Activated CD4-positive, alpha-beta T cell treated with anti-CD3 and anti-CD28 coated beads, Interleukin-2, amount 10 ng/mL, durations not matched to agents 7 days and 5 days (primary cell): ENCODE measurements around the gene PHOSPHO1. TPM values are rescaled to one million over a fixed set of nuclear protein-coding genes. Genes with fewer than 3 reads are reported as not detected.
"Not testable (repeated sequence)": the region's sequence is repeated elsewhere in the genome, so short reads cannot be mapped to it uniquely, and the experiment has no call there.

Experiments used
- CTCF ChIA-PET: fragments of 350-600 bp; sonication (Branson Sonifier 250); formaldehyde crosslinking; loops from one replicate; lab custom pipeline; 2021; ENCODE audit warnings: antibody characterized with exemption; lab: Charles Lee
- POLR2A ChIA-PET: fragments of 350-600 bp; sonication (Branson Sonifier 250); formaldehyde crosslinking; loops from one replicate; lab custom pipeline; 2021; ENCODE audit warnings: antibody characterized with exemption; lab: Charles Lee
- DNase-seq: peaks from one replicate; pipeline ENCODE4 v3.0.0-alpha.2; 2020
- H3K27ac Mint-ChIP-seq: one replicate; pipeline ENCODE4 v1.8.0; 2021; ENCODE audit warnings: mild to moderate bottlenecking, moderate library complexity, mixed read lengths
- H3K27me3 Mint-ChIP-seq: one replicate; pipeline ENCODE4 v1.8.0; 2021; ENCODE audit warnings: mixed read lengths
- H3K36me3 Mint-ChIP-seq: one replicate; pipeline ENCODE4 v1.8.0; 2021; ENCODE audit warnings: low read depth, mixed read lengths
- H3K4me1 Mint-ChIP-seq: one replicate; pipeline ENCODE4 v1.8.0; 2021; ENCODE audit warnings: mixed read lengths
- H3K4me3 Mint-ChIP-seq: one replicate; pipeline ENCODE4 v1.8.0; 2021; ENCODE audit warnings: mild to moderate bottlenecking, moderate library complexity, mixed read lengths
- H3K9me3 Mint-ChIP-seq: one replicate; pipeline ENCODE4 v1.8.0; 2021; ENCODE audit warnings: mixed read lengths
- total RNA-seq, 2 experiments: library from RNA; stranded (reverse); gene quantifications; one replicate each; pipeline ENCODE4 v1.2.3, GENCODE V29; 2021

Gene PHOSPHO1
- total RNA-seq, 2 experiments from 2014 or later: not detected

GRCh38 chr17:49195751-49196150, 34.8 kb downstream of the PHOSPHO1 start:
- DNase-seq: no peak
- Mint-ChIP-seq H3K27ac (no peak overlapping the region), H3K4me3 (no peak overlapping the region), H3K27me3 (no peaks in the 10 kb centered on the region), H3K36me3 (no peaks in the 10 kb centered on the region), H3K9me3 (no peaks in the 10 kb centered on the region), H3K4me1 (peaks cover 43% of the 10 kb centered on the region)
- ChIA-PET POLR2A (no interaction called here), CTCF (interaction anchor here (1.0 to 2.0 kb wide), 2 partner anchors 13 to 31 kb away, joined by 3 to 9 read pairs; no protein-coding TSS in a partner anchor)

- ChIA-PET CTCF (interaction anchor here (0.7 to 3.4 kb wide), 6 partner anchors 10 to 33 kb away, joined by 3 to 23 read pairs (median 5); partner anchors contain the start of genes ABI3 and GNGT2), POLR2A (interaction anchor here (0.6 kb wide), 2 partner anchors 8 to 20 kb away, joined by 4 to 5 read pairs; no protein-coding TSS in a partner anchor)
- H3K27me3 Mint-ChIP-seq: no peaks in the 10 kb centered on the region
- no peak overlapping the region for H3K27ac Mint-ChIP-seq
- no peaks in the 10 kb centered on the region for H3K9me3 Mint-ChIP-seq
- H3K4me1 Mint-ChIP-seq: peaks cover 51% of the 10 kb centered on the region
- H3K4me3 Mint-ChIP-seq: peak overlapping the region; percentile 47
- H3K36me3 Mint-ChIP-seq: no peaks in the 10 kb centered on the region
- DNase-seq: no peak
These were observed 36.3 kb downstream of the PHOSPHO1 start for GRCh38 chr17:49194297-49194607.

- no peaks in the 10 kb centered on the region for H3K27me3 Mint-ChIP-seq
- no peaks in the 10 kb centered on the region for H3K9me3 Mint-ChIP-seq
- peaks cover 51% of the 10 kb centered on the region for H3K4me1 Mint-ChIP-seq
- POLR2A ChIA-PET: interaction anchor here (0.6 to 0.7 kb wide), 3 partner anchors 8 to 21 kb away, joined by 4 to 8 read pairs (median 5); no protein-coding TSS in a partner anchor
- H3K36me3 Mint-ChIP-seq: no peaks in the 10 kb centered on the region
- peak overlapping the region; percentile 85 for H3K4me3 Mint-ChIP-seq
- H3K27ac Mint-ChIP-seq: peak overlapping the region; percentile 98
- CTCF ChIA-PET: interaction anchor here (0.6 to 3.4 kb wide), 5 partner anchors 10 to 1118 kb away, joined by 3 to 23 read pairs (median 6); partner anchors contain the start of genes ABI3 and GNGT2
- peak; percentile 24 for DNase-seq
These were observed 36.9 kb downstream of the PHOSPHO1 start for GRCh38 chr17:49193513-49194296.

DNA sequence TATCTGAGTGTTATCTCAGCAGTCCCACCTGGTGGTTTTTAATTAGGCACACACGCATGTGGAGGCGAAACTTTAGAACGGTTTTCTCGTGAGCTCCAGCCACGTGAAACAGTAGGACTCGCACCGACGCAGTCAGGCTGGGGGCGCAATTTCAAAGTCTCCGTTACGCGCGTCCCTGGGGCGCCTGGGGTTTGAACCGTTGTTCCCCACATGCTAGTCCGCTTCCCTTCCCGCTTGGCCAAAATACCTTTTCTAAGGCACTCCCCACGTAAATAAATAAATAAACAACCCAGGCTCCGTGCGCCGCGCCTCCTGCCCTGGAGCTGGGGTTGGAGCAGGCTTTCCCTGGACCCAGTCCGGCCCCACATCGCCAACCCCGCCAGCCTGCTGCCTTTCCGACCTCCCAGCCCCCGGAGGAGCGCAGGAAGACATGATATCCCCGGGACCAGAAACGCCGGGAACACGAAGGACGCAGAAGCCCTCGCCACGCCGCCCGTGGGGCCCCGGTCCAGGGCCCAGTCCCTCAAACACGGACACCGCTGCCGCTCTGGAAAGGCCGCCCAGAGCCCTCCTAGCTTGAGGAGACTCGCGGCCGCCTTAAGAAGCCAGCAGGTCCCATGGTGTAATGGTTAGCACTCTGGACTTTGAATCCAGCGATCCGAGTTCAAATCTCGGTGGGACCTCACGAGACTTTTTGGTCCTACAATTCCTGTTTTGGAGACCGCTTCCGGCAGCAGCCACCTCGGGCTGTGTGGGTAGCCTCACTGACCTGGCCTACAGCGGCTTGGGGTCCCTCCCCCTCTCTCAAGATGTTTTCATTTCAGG, 38.5 kb downstream of the PHOSPHO1 start:
- POLR2A ChIA-PET: interaction anchor here (0.6 to 0.7 kb wide), 3 partner anchors 17 to 118 kb away, joined by 3 read pairs; no protein-coding TSS in a partner anchor
- no peaks in the 10 kb centered on the region for H3K27me3 Mint-ChIP-seq
- H3K9me3 Mint-ChIP-seq: peaks cover 2% of the 10 kb centered on the region
- peak overlapping the region; percentile 85 for H3K4me3 Mint-ChIP-seq
- peak; percentile 90 for DNase-seq
- CTCF ChIA-PET: interaction anchor here (1.0 to 3.4 kb wide), 8 partner anchors 9 to 149 kb away, joined by 3 to 23 read pairs (median 4); partner anchors contain the start of genes ABI3 and GNGT2
- H3K4me1 Mint-ChIP-seq: peaks cover 48% of the 10 kb centered on the region
- no peaks in the 10 kb centered on the region for H3K36me3 Mint-ChIP-seq
- H3K27ac Mint-ChIP-seq: peak overlapping the region; percentile 98

DNA sequence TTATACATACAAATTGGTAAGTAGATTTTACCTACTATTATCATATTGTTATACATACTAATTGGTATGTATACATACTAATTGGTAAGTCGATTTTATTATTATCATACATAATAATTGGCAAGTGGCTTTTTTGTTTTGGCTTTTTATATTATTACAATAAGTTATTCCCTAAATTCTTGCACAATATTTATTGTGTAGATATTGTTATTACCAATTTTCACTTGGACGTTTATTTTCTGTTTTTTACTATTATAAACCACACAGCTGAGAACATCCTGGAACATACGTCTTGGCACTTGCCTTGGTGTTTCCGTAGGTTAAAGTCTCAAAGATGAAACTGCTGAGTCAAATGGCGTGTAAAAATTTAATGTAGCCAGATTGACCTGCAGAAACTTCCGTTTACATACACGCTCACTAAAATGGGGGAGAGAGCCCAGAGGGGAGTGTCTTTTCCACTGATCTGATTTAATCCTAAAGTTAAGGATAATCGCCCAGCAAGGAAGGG, 39.1 kb downstream of the PHOSPHO1 start:
- Mint-ChIP-seq H3K4me3 (peak overlapping the region; percentile 85), H3K27ac (peak overlapping the region; percentile 98), H3K36me3 (no peaks in the 10 kb centered on the region), H3K9me3 (peaks cover 4% of the 10 kb centered on the region), H3K27me3 (no peaks in the 10 kb centered on the region), H3K4me1 (peaks cover 45% of the 10 kb centered on the region)
- DNase-seq: no peak
- CTCF ChIA-PET: interaction anchor here (1.2 to 2.2 kb wide), 5 partner anchors 10 to 36 kb away, joined by 3 to 13 read pairs (median 4); no protein-coding TSS in a partner anchor
- POLR2A ChIA-PET: interaction anchor here (0.7 kb wide), 1 partner anchor 119 kb away, joined by 3 read pairs; no protein-coding TSS in a partner anchor

DNA sequence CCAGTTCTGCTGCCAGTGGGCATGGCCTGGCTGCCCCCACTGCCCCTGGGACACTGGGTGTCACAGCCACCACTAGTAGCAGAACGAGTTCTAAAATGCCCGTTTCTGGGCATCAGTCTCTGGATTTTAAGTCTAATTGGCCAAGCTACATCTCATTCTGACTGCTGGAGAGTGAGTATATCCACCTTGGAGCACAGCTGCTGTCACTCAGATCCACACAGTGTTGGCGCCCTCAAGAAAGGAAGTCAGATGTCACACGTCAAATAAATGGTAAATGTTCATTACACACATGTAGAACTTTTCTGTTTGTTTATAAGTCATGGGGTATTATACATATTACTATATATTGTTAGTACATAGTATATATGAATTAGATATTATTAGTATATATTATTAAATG, 39.7 kb downstream of the PHOSPHO1 start:
- Mint-ChIP-seq H3K27ac (no peak overlapping the region), H3K9me3 (peaks cover 9% of the 10 kb centered on the region), H3K4me3 (peak overlapping the region; percentile 22), H3K36me3 (peaks cover 4% of the 10 kb centered on the region), H3K4me1 (peaks cover 42% of the 10 kb centered on the region), H3K27me3 (no peaks in the 10 kb centered on the region)
- CTCF ChIA-PET: interaction anchor here (2.2 to 3.0 kb wide), 2 partner anchors 11 to 34 kb away, joined by 9 to 17 read pairs; no protein-coding TSS in a partner anchor
- DNase-seq: no peak
- POLR2A ChIA-PET: no interaction called here

DNA sequence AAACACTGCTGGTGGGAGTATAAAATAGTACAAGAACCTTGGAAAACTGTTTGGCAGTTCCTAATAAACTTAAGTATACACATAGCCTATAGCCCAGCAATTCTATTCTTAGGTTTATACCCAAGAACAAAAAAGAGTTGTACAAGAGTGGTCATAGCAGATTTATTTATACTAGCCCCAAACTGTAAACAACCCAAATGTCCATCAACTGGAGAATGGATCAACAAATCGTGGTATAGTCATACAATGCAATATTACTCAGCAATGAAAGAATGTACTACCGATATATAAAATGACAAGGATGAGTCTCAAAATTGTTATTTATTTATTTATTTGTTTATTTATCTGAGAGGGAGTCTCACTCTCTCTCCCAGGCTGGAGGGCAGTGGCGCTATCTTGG, 43.3 kb downstream of the PHOSPHO1 start:
- H3K9me3 Mint-ChIP-seq: peaks cover 24% of the 10 kb centered on the region
- POLR2A ChIA-PET: no interaction called here
- no peak for DNase-seq
- no peak overlapping the region for H3K4me3 Mint-ChIP-seq
- no peak overlapping the region for H3K27ac Mint-ChIP-seq
- peaks cover 14% of the 10 kb centered on the region for H3K4me1 Mint-ChIP-seq
- H3K36me3 Mint-ChIP-seq: peaks cover 17% of the 10 kb centered on the region
- CTCF ChIA-PET: no interaction called here
- H3K27me3 Mint-ChIP-seq: peaks cover 4% of the 10 kb centered on the region

GRCh38 chr17:49185381-49185780, 45.2 kb downstream of the PHOSPHO1 start:
- CTCF ChIA-PET: interaction anchor here (0.8 kb wide), 1 partner anchor 23 kb away, joined by 3 read pairs; no protein-coding TSS in a partner anchor
- H3K27ac Mint-ChIP-seq, POLR2A ChIA-PET, H3K4me1 Mint-ChIP-seq, H3K27me3 Mint-ChIP-seq, H3K4me3 Mint-ChIP-seq, DNase-seq: not testable (repeated sequence)
- Mint-ChIP-seq H3K36me3 (peaks cover 17% of the 10 kb centered on the region), H3K9me3 (peaks cover 26% of the 10 kb centered on the region)

GRCh38 chr17:49184522-49184921, 46.1 kb downstream of the PHOSPHO1 start:
- H3K4me1 Mint-ChIP-seq, POLR2A ChIA-PET, CTCF ChIA-PET, DNase-seq, H3K27me3 Mint-ChIP-seq, H3K4me3 Mint-ChIP-seq, H3K27ac Mint-ChIP-seq: not testable (repeated sequence)
- H3K9me3 Mint-ChIP-seq: peaks cover 26% of the 10 kb centered on the region
- H3K36me3 Mint-ChIP-seq: peaks cover 17% of the 10 kb centered on the region

GRCh38 chr17:49183801-49184200, 46.8 kb downstream of the PHOSPHO1 start:
- Mint-ChIP-seq H3K27me3 (peaks cover 4% of the 10 kb centered on the region), H3K4me1 (peaks cover 4% of the 10 kb centered on the region), H3K27ac (no peak overlapping the region), H3K9me3 (peaks cover 26% of the 10 kb centered on the region), H3K36me3 (peaks cover 17% of the 10 kb centered on the region), H3K4me3 (no peak overlapping the region)
- no peak for DNase-seq
- CTCF ChIA-PET: no interaction called here
- POLR2A ChIA-PET: no interaction called here

- Mint-ChIP-seq H3K4me3 (no peak overlapping the region), H3K27ac (no peak overlapping the region), H3K4me1 (peaks cover 4% of the 10 kb centered on the region), H3K9me3 (peaks cover 26% of the 10 kb centered on the region), H3K36me3 (peaks cover 17% of the 10 kb centered on the region), H3K27me3 (peaks cover 5% of the 10 kb centered on the region)
- POLR2A ChIA-PET: no interaction called here
- CTCF ChIA-PET: interaction anchor here (1.4 kb wide), 1 partner anchor 44 kb away, joined by 5 read pairs; no protein-coding TSS in a partner anchor
- no peak for DNase-seq
These were observed 47.2 kb downstream of the PHOSPHO1 start for GRCh38 chr17:49183341-49183740.

GRCh38 chr17:49180998-49181635, 49.5 kb downstream of the PHOSPHO1 start:
- ChIA-PET POLR2A (no interaction called here), CTCF (interaction anchor here (0.6 to 2.4 kb wide), 6 partner anchors 9 to 1971 kb away, joined by 3 to 17 read pairs (median 6); partner anchors contain the start of gene PHOSPHO1)

More at GRCh38 chr17:49180998-49181635, 49.5 kb downstream of the PHOSPHO1 start:
- H3K27me3 Mint-ChIP-seq: peaks cover 7% of the 10 kb centered on the region
- H3K36me3 Mint-ChIP-seq: peaks cover 15% of the 10 kb centered on the region
- H3K27ac Mint-ChIP-seq: no peak overlapping the region
- no peak for DNase-seq
- H3K9me3 Mint-ChIP-seq: peaks cover 25% of the 10 kb centered on the region
- H3K4me1 Mint-ChIP-seq: peaks cover 4% of the 10 kb centered on the region
- H3K4me3 Mint-ChIP-seq: no peak overlapping the region
